Ovary (tissue), 9 donors: Measurements from ENCODE around the gene JARID2. TPM values are rescaled to one million over a fixed set of nuclear protein-coding genes. Genes with fewer than 3 reads are reported as not detected.

ENCODE experiments used
- DNase-seq, 5 donors: peaks; one replicate each; pipeline ENCODE4 v3.0.0-alpha.2; 2019 to 2020
- H3K27ac ChIP-seq, 2 donors: fragments of 200-600 bp; one replicate each; pipeline versions ENCODE4 v1.5.1 to v1.8.0; 2019 to 2022
- H3K27me3 ChIP-seq: fragments of 200-600 bp; one replicate; pipeline ENCODE4 v1.8.0; 2022
- H3K36me3 ChIP-seq: fragments of 200-600 bp; sonication (generic); one replicate; pipeline ENCODE4 v1.5.1; 2019
- H3K4me1 ChIP-seq: one replicate; pipeline ENCODE4 v1.8.1; 2013; ENCODE audit warnings: mild to moderate bottlenecking, moderate library complexity; ENCODE audit not compliant: insufficient read depth
- H3K4me3 ChIP-seq: fragments of 200-600 bp; sonication (generic); one replicate; pipeline ENCODE4 v1.5.1; 2017
- H3K9me3 ChIP-seq, 2 donors: fragments of 200-600 bp in 1 of 2; sonication (generic) in 1 of 2; one replicate each; pipeline versions ENCODE4 v1.5.1 to v1.8.1; 2013 to 2019; ENCODE audit warnings: mild to moderate bottlenecking in 1 of 2, moderate library complexity in 1 of 2
- CTCF ChIP-seq, 3 donors: fragments of 450-650 bp in 2 of 3; fragments of 200-600 bp in 1 of 3; IDR thresholded peaks; one replicate each; pipeline versions ENCODE4 v1.5.1 to v1.8.0; 2016 to 2022; ENCODE audit warnings: antibody characterized with exemption in 3 of 3, mild to moderate bottlenecking in 1 of 3
- EP300 ChIP-seq: sonication (generic); formaldehyde crosslinking; IDR thresholded peaks from one replicate; pipeline ENCODE4 v1.6.1; 2017; ENCODE audit warnings: antibody characterized with exemption
- POLR2A ChIP-seq: fragments of 450-650 bp; IDR thresholded peaks from one replicate; pipeline ENCODE4 v1.6.1; 2017; ENCODE audit warnings: antibody characterized with exemption, mild to moderate bottlenecking, moderate library complexity
- WGBS, 3 donors: extraction: QIAGEN DNeasy Blood & Tissue Kit in 1 of 3; methylation state at CpG; one replicate each; pipeline versions ENCODE4 v1.1.5 to v1.1.7; 2013 to 2017; 5-methylcytosine and 5-hydroxymethylcytosine counted together
- intact Hi-C, 4 donors: fragments of 100-400 bp; cut with DNase I; formaldehyde crosslinking; loops; one replicate each; pipeline versions ENCODE4 v1.11.0 to v1.15.1; 2022 to 2023
- polyA plus RNA-seq, 2 donors: library from polyadenylated mRNA; stranded (reverse); fragments of 200-250 nt in 1 of 2; fragments of 350-450 nt in 1 of 2; fragmentation: Illumina TruSeq in 1 of 2; extraction: RNeasy Lipid Tissue Mini Kit (QIAGEN cat#74804) in 1 of 2; gene quantifications; one replicate each; pipeline ENCODE4 v1.2.3, GENCODE V29; 2013 to 2014
- total RNA-seq, 7 donors: library from RNA; depleted of rRNA in 2 of 7; stranded (reverse); fragments of >200 nt in 2 of 7; fragmentation: NEBNext Ultra II Directional in 3 of 7; extraction: Animal tissue kit (Norgen Biotek cat#: 25700) in 3 of 7; gene quantifications; one replicate each; pipeline versions ENCODE4 v1.1.0 to v1.2.4, GENCODE V29; 2016 to 2023
- donor health status: DM: no; HTN: no; CAD: no; lungs with moderate emphysema.
- donor health status: DM: no; HTN: no; CAD: no.
- donor health status: Bipolar disorder and iron deficiency.
- donor health status: DM: yes; HTN: yes; CAD: no.
- donor health status: DM: no; HTN: no; CAD: no.
- donor health status: DM: yes; HTN: yes; CAD: no.

The JARID2 gene
- total and polyA plus RNA-seq, 9 donors, result 4.5 to 17.4 (median 8.7) TPM

- Histone ChIP-seq H3K27ac (no peak overlapping the region), H3K27me3 (no peaks in the 10 kb centered on the region), H3K4me1 (peaks cover 15% of the 10 kb centered on the region), H3K36me3 (no peaks in the 10 kb centered on the region), H3K4me3 (no peak overlapping the region), H3K9me3 (no peaks in the 10 kb centered on the region)
- TF ChIP-seq POLR2A (no peak), CTCF (IDR thresholded peaks at IDR 0.05) (no peak), EP300 (no peak)
- DNase-seq, result peak in 4 of 5 donors; percentile 16 to 64 (median 42)
- 49 to 61% (median 54%) methylated on average over 13 of the region's 13 CpGs for WGBS, 3 donors
- intact Hi-C loops, result no loop called here
These were observed 119.4 kb downstream of the JARID2 start for GRCh38 chr6:15365273-15365687.

GRCh38 chr6:15366003-15366535 lies 120.2 kb downstream of the JARID2 start:
- no peak for DNase-seq
- H3K4me1 ChIP-seq, result peaks cover 17% of the 10 kb centered on the region
- no peak for TF ChIP-seq POLR2A
- TF ChIP-seq EP300, result no peak
- no peak for TF ChIP-seq CTCF (IDR thresholded peaks at IDR 0.05)
- WGBS, 3 donors, result 40 to 51% (median 42%) methylated on average over 6 of the region's 6 CpGs
- no peaks in the 10 kb centered on the region for H3K36me3 ChIP-seq
- no peaks in the 10 kb centered on the region for H3K9me3 ChIP-seq
- H3K27ac ChIP-seq, result no peak overlapping the region
- no peak overlapping the region for H3K4me3 ChIP-seq
- no peaks in the 10 kb centered on the region for H3K27me3 ChIP-seq
- intact Hi-C loops, result no loop called here

GRCh38 chr6:15366879-15367278 lies 121.0 kb downstream of the JARID2 start:
- DNase-seq, result no peak

GRCh38 chr6:15368186-15368585 lies 122.3 kb downstream of the JARID2 start:
- no peak overlapping the region for H3K27ac ChIP-seq
- TF ChIP-seq CTCF (IDR thresholded peaks at IDR 0.05) (no peak), POLR2A (no peak), EP300 (no peak)
- H3K4me3 ChIP-seq, result no peak overlapping the region
- H3K27me3 ChIP-seq, result no peaks in the 10 kb centered on the region
- H3K9me3 ChIP-seq, result no peaks in the 10 kb centered on the region
- no peaks in the 10 kb centered on the region for H3K36me3 ChIP-seq
- intact Hi-C loops, result no loop called here
- peaks cover 17% of the 10 kb centered on the region for H3K4me1 ChIP-seq
- no peak for DNase-seq

More at GRCh38 chr6:15366879-15367278, 121.0 kb downstream of the JARID2 start:
- intact Hi-C loops, result no loop called here
- no peak overlapping the region for H3K27ac ChIP-seq
- WGBS, 3 donors, result 70 to 75% (median 74%) methylated on average over 2 of the region's 2 CpGs
- peaks cover 17% of the 10 kb centered on the region for H3K4me1 ChIP-seq
- no peak overlapping the region for H3K4me3 ChIP-seq
- no peaks in the 10 kb centered on the region for H3K9me3 ChIP-seq
- TF ChIP-seq CTCF (IDR thresholded peaks at IDR 0.05) (no peak), POLR2A (no peak), EP300 (no peak)
- no peaks in the 10 kb centered on the region for H3K36me3 ChIP-seq
- H3K27me3 ChIP-seq, result no peaks in the 10 kb centered on the region
